ENCODE data around the gene KCNQ1.

DNA sequence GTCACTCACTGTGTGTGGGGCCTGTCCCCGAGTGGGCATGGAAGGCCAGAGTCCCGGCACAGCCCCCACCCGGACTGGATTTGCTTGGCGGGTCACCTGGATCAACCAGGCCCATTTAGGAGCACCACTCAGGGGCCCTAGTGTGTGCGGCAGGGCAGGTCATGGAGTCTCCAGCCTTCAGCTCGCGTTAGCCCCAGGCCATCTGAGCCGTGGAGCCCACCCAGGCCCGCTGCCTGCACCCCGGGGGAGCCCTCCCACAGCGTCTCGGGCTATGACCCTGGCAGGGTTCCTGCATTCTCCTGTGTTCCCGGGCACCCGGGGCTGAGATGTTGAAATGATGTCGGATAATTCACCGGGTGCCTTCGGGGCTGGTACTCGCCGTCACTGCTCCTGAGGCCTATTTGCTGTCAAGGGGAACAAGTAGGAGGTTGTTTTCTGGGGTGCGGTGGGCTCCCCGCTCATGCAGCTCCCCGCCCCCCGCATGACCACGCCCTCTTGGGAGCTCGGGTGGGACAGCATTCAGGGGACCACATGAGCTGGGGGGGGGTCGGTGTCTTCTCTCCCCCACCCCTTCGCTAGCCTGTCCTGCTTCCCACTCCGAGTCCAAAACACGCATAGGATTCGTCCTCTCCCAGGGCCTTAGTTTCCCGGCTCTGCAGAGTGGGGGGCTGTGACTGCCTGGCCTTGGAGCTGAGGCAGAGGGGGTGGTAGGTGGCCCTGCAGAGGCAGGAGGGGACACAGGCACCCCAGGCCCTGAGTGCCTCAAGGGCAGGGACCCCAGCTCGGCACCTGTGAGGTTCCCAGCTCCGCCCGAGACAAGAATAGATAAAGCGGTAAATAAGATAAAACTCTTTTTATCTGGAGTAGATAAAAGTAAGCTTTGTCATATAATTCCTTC, 77.2 kb downstream of the KCNQ1 start:
- TF ChIP-seq POLR2AphosphoS5 (IDR thresholded peaks at IDR 0.05; ENCODE audit: low read depth, low read length) (no peak), TAF1 (IDR thresholded peaks at IDR 0.05; ENCODE audit: borderline replicate concordance, low read depth, low read length) (no peak)

Measured in GM12892 (cell line).